ENCODE data around the gene MARCHF9.
A peak's percentile ranks its signal among the peaks of the same experiment; 100 is the strongest.

MARCHF9 gene

GRCh38 chr12:57775044-57775443, 20.1 kb downstream of the MARCHF9 start:
- peaks cover 0 to 34% (median 10%) of the 10 kb centered on the region in 11 experiments; a peak in 18 of 22 replicates for H3K36me3 ChIP-seq
- no peak for TF ChIP-seq Cebpa-rat (IDR thresholded peaks at IDR 0.05)
- no peaks in the 10 kb centered on the region for H3K27me3 ChIP-seq
- no peak overlapping the region for H3K27ac ChIP-seq
- no peak overlapping the region for H3K4me3 ChIP-seq
- peaks cover 20 to 73% (median 36%) of the 10 kb centered on the region in 10 experiments for H3K4me1 ChIP-seq
- no peak overlapping the region for H3K9ac ChIP-seq
- peaks cover 0 to 12% (median 0%) of the 10 kb centered on the region in 11 experiments; a peak in 2 of 22 replicates for H4K20me1 ChIP-seq
- H3K4me2 ChIP-seq = peak overlapping the region in 5 of 11 experiments; percentile 13 to 64 (median 47); a peak in 8 of 22 replicates
- no peaks in the 10 kb centered on the region for H3K9me3 ChIP-seq (replicated peaks in 1 of 11)

DNA sequence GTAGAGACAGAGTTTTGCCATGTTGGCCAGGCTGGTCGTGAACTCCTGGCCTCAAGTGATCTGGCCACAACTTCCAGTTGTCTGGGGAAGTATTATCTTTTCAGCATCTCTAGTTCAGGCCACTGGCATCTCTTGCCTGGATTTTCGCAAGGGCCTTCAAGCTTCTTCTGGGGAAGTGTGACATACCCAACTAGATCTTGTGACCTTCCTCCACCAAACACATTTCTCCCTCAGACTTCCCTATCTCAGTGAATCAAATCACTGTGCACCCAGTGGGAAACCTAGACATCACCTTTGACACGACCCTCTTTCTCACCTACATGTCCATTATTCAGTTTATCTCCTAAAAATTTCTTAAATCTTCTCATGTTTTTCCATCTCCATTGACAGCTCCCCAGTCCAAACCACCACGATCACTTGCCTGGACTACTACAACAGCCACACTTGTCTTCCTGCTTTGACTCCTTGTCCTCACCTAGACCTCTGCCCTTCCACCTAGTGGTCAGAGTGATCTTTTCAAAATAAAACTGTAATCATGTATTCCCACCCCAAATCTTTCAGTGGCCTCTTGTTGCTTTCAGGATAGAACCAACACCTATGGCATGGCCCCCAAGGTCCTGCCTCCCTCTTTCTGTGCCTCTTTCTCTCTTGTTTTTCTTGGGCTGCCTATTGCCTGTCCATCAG, 20.8 kb downstream of the MARCHF9 start:
- H3K27ac ChIP-seq = peak overlapping the region in 2 of 11 experiments; percentile 8 to 17; a peak in 1 of 22 replicates
- H3K4me2 ChIP-seq = peak overlapping the region in 5 of 11 experiments; percentile 13 to 64 (median 47); a peak in 8 of 22 replicates
- H3K9me3 ChIP-seq (replicated peaks in 1 of 11) = no peaks in the 10 kb centered on the region
- no peak overlapping the region for H3K9ac ChIP-seq
- H3K36me3 ChIP-seq = peaks cover 0 to 34% (median 9%) of the 10 kb centered on the region in 11 experiments; a peak in 17 of 22 replicates
- H3K4me1 ChIP-seq = peaks cover 25 to 73% (median 38%) of the 10 kb centered on the region in 10 experiments
- no peak overlapping the region for H3K4me3 ChIP-seq
- H4K20me1 ChIP-seq = peaks cover 0 to 6% (median 0%) of the 10 kb centered on the region in 11 experiments; a peak in 2 of 22 replicates
- TF ChIP-seq Cebpa-rat (IDR thresholded peaks at IDR 0.05) = no peak
- H3K27me3 ChIP-seq = no peaks in the 10 kb centered on the region

- no peak for TF ChIP-seq Cebpa-rat (IDR thresholded peaks at IDR 0.05)
- peak overlapping the region in 2 of 11 experiments; percentile 8 to 17; a peak in 1 of 22 replicates for H3K27ac ChIP-seq
- H3K4me1 ChIP-seq = peaks cover 25 to 73% (median 38%) of the 10 kb centered on the region in 10 experiments
- peak overlapping the region in 3 of 11 experiments; percentile 47 to 64 (median 58); a peak in 5 of 22 replicates for H3K4me2 ChIP-seq
- peaks cover 0 to 30% (median 7%) of the 10 kb centered on the region in 11 experiments; a peak in 9 of 22 replicates for H3K36me3 ChIP-seq
- H3K9ac ChIP-seq = no peak overlapping the region
- H3K27me3 ChIP-seq = no peaks in the 10 kb centered on the region
- H3K9me3 ChIP-seq (replicated peaks in 1 of 11) = no peaks in the 10 kb centered on the region
- H3K4me3 ChIP-seq = no peak overlapping the region
- H4K20me1 ChIP-seq = peaks cover 0 to 2% (median 0%) of the 10 kb centered on the region in 11 experiments; a peak in 1 of 22 replicates
Measured at GRCh38 chr12:57776247-57776587, 21.3 kb downstream of the MARCHF9 start.

- peaks cover 0 to 30% (median 7%) of the 10 kb centered on the region in 11 experiments; a peak in 9 of 22 replicates for H3K36me3 ChIP-seq
- H3K4me2 ChIP-seq = no peak overlapping the region
Measured at GRCh38 chr12:57777367-57777766, 22.5 kb downstream of the MARCHF9 start.

DNA sequence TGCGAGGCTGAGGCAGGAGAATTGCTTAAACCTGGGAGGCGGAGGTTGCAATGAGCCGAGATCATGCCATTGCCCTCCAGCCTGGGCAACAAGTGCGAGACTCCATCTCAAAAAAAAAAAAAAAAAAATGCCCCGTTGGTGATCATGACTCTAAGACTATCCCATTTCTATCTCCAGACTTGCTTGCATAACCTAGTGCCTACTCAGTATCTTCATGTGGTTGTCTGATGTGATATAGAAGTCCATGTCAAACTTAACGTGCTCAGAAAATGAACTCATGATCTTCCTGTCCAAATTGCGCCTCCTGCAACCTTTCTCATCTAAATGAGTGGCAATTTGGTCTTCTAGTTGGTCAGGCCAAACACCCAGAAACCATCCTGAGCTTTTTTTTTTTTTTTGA, 23.0 kb downstream of the MARCHF9 start:
- no peak for TF ChIP-seq Cebpa-rat (IDR thresholded peaks at IDR 0.05)
- Histone ChIP-seq H3K36me3 (peaks cover 0 to 30% (median 7%) of the 10 kb centered on the region in 11 experiments; a peak in 9 of 22 replicates), H3K4me1 (peaks cover 30 to 78% (median 42%) of the 10 kb centered on the region in 10 experiments), H3K9ac (no peak overlapping the region), H3K27ac (no peak overlapping the region), H3K4me2 (no peak overlapping the region), H3K9me3 (replicated peaks in 1 of 11) (no peaks in the 10 kb centered on the region), H4K20me1 (no peaks in the 10 kb centered on the region; a peak in 2 of 22 replicates), H3K27me3 (no peaks in the 10 kb centered on the region), H3K4me3 (no peak overlapping the region)

More at GRCh38 chr12:57777367-57777766, 22.5 kb downstream of the MARCHF9 start:
- H3K27me3 ChIP-seq = no peaks in the 10 kb centered on the region
- H3K27ac ChIP-seq = no peak overlapping the region
- no peak for TF ChIP-seq Cebpa-rat (IDR thresholded peaks at IDR 0.05)
- peaks cover 34 to 82% (median 46%) of the 10 kb centered on the region in 10 experiments for H3K4me1 ChIP-seq
- H3K4me3 ChIP-seq = no peak overlapping the region
- no peaks in the 10 kb centered on the region for H4K20me1 ChIP-seq
- no peak overlapping the region for H3K9ac ChIP-seq
- no peaks in the 10 kb centered on the region for H3K9me3 ChIP-seq (replicated peaks in 1 of 11)

DNA sequence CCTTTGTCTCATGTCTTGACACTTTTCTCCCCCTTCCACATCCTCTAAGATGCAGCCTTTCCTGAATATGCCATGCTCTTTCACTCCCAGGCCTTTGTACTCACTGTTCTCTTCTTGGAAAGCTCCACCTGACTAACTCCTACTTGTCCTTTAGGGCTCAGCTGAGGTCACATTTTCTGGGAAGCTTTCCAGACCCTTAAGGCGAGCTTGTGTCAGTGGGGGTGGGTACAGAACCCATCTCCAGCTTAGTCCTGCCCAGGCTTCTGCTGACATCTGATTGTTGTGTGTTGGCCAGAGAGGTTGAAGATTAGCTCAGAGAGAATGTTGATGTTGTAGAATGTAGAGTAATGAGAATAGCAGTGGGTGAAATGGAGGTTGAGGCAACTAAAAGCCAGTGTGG, 24.8 kb downstream of the MARCHF9 start:
- H3K4me2 ChIP-seq = peak overlapping the region in 7 of 11 experiments; percentile 67 to 96 (median 84); a peak in 11 of 22 replicates
- peak overlapping the region in 5 of 11 experiments; percentile 79 to 87 (median 83); a peak in 6 of 22 replicates for H3K27ac ChIP-seq
- H3K4me3 ChIP-seq = no peak overlapping the region
- no peak overlapping the region for H3K9ac ChIP-seq
- no peaks in the 10 kb centered on the region for H3K27me3 ChIP-seq
- peaks cover 0 to 38% (median 16%) of the 10 kb centered on the region in 11 experiments; a peak in 17 of 22 replicates for H3K36me3 ChIP-seq
- peaks cover 33 to 74% (median 43%) of the 10 kb centered on the region in 10 experiments for H3K4me1 ChIP-seq
- peaks cover 0 to 7% (median 0%) of the 10 kb centered on the region in 11 experiments; a peak in 3 of 22 replicates for H4K20me1 ChIP-seq
- TF ChIP-seq Cebpa-rat (IDR thresholded peaks at IDR 0.05) = no peak
- no peaks in the 10 kb centered on the region for H3K9me3 ChIP-seq (replicated peaks in 1 of 11)

DNA sequence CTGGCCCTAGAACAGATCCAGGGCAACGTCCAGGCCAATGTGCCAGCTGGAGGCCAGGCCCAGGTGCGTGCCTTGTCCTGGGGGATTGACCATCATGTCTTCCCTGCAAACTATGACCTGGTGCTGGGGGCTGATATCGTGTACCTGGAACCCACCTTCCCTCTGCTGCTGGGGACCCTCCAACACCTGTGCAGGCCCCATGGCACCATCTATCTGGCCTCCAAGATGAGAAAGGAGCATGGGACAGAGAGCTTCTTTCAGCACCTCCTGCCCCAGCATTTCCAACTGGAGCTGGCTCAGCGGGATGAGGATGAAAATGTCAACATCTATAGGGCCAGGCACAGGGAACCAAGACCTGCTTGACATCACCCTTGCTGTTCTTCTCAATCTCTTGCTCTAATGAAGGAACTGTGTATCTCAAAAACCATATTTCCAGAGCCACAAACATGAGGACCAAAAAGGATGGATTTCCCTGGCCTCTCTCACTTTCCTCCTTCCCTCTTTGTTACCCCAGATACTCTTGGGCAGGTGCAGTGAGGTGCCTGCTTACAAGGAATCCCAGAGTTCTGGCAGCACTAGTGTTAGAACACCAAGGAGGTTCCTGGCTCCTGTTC, 25.5 kb downstream of the MARCHF9 start:
- Histone ChIP-seq H3K9me3 (replicated peaks in 1 of 11) (no peaks in the 10 kb centered on the region), H4K20me1 (peaks cover 0 to 7% (median 0%) of the 10 kb centered on the region in 11 experiments; a peak in 3 of 22 replicates), H3K36me3 (peaks cover 5 to 39% (median 22%) of the 10 kb centered on the region in 11 experiments), H3K9ac (peak overlapping the region in 8 of 11 experiments; percentile 35 to 92 (median 54); a peak in 12 of 22 replicates), H3K4me3 (peak overlapping the region in 3 of 10 experiments; percentile 13 to 89 (median 44); a peak in 3 of 20 replicates), H3K27me3 (no peaks in the 10 kb centered on the region), H3K27ac (peak overlapping the region; percentile 30 to 87 (median 75); a peak in 20 of 22 replicates), H3K4me1 (peaks cover 33 to 67% (median 41%) of the 10 kb centered on the region in 10 experiments), H3K4me2 (peak overlapping the region; percentile 67 to 96 (median 84))
- TF ChIP-seq Cebpa-rat (IDR thresholded peaks at IDR 0.05) = no peak

- TF ChIP-seq Cebpa-rat (IDR thresholded peaks at IDR 0.05) = peak in 9 of 11 experiments; percentile 19 to 75 (median 61); a peak in 14 of 22 replicates
- Histone ChIP-seq H3K36me3 (peaks cover 13 to 48% (median 31%) of the 10 kb centered on the region in 11 experiments), H3K4me1 (peaks cover 33 to 58% (median 38%) of the 10 kb centered on the region in 10 experiments), H3K9ac (peak overlapping the region in 10 of 11 experiments; percentile 10 to 92 (median 46); a peak in 16 of 22 replicates), H3K27ac (peak overlapping the region; percentile 30 to 87 (median 75); a peak in 20 of 22 replicates), H3K4me3 (peak overlapping the region in 9 of 10 experiments; percentile 7 to 98 (median 89); a peak in 14 of 20 replicates), H3K9me3 (replicated peaks in 1 of 11) (no peaks in the 10 kb centered on the region), H4K20me1 (peaks cover 0 to 7% (median 0%) of the 10 kb centered on the region in 11 experiments; a peak in 3 of 22 replicates), H3K4me2 (peak overlapping the region; percentile 67 to 96 (median 84)), H3K27me3 (no peaks in the 10 kb centered on the region)
Measured at GRCh38 chr12:57781244-57781643, 26.3 kb downstream of the MARCHF9 start.
